Measurements from ENCODE around the gene PRKAG2. TPM values are rescaled to one million over a fixed set of nuclear protein-coding genes. Genes with fewer than 3 reads are reported as not detected.
A peak's percentile ranks its signal among the peaks of the same experiment; 100 is the strongest.

PRKAG2 gene
- total and polyA plus RNA-seq, 2 of the 13 experiments (the other 11 are each of a cell fraction or from before 2014, with no cell fraction given) = 0.90 to 1.3 TPM

- TF ChIP-seq, protein P1, sequence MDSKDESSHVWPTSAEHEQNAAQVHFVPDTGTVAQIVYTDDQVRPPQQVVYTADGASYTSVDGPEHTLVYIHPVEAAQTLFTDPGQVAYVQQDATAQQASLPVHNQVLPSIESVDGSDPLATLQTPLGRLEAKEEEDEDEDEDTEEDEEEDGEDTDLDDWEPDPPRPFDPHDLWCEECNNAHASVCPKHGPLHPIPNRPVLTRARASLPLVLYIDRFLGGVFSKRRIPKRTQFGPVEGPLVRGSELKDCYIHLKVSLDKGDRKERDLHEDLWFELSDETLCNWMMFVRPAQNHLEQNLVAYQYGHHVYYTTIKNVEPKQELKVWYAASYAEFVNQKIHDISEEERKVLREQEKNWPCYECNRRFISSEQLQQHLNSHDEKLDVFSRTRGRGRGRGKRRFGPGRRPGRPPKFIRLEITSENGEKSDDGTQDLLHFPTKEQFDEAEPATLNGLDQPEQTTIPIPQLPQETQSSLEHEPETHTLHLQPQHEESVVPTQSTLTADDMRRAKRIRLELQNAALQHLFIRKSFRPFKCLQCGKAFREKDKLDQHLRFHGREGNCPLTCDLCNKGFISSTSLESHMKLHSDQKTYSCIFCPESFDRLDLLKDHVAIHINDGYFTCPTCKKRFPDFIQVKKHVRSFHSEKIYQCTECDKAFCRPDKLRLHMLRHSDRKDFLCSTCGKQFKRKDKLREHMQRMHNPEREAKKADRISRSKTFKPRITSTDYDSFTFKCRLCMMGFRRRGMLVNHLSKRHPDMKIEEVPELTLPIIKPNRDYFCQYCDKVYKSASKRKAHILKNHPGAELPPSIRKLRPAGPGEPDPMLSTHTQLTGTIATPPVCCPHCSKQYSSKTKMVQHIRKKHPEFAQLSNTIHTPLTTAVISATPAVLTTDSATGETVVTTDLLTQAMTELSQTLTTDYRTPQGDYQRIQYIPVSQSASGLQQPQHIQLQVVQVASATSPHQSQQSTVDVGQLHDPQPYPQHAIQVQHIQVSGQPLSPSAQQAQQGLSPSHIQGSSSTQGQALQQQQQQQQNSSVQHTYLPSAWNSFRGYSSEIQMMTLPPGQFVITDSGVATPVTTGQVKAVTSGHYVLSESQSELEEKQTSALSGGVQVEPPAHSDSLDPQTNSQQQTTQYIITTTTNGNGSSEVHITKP (CRISPR knock-in tag; IDR thresholded peaks at IDR 0.05; ENCODE audit: low read depth) = peak; percentile 62; the same call in 1 of the 2 replicates
- no peak for TF ChIP-seq KLF13 (CRISPR knock-in tag; IDR thresholded peaks at IDR 0.05)
- TF ChIP-seq PCBP2 (optimal IDR thresholded peaks at IDR 0.05; ENCODE audit: low read depth, low read length, poor library complexity, severe bottlenecking) = no peak
- TF ChIP-seq ELF3 (CRISPR knock-in tag; IDR thresholded peaks at IDR 0.05) = peak; percentile 72
- 0 out of 2 replicates have a peak, but pooled peaks have one; percentile 41 for TF ChIP-seq ZSCAN9 (CRISPR knock-in tag; IDR thresholded peaks at IDR 0.05; ENCODE audit: borderline replicate concordance)
- no peak for TF ChIP-seq ZNF562 (CRISPR knock-in tag; IDR thresholded peaks at IDR 0.05; ENCODE audit: borderline replicate concordance)
- no peak for TF ChIP-seq IRX3 (CRISPR knock-in tag; IDR thresholded peaks at IDR 0.05; ENCODE audit: borderline replicate concordance, low read depth)
- no peak for TF ChIP-seq KAT2B (IDR thresholded peaks at IDR 0.05; ENCODE audit: borderline replicate concordance, low read depth, low read length)
- no peak for TF ChIP-seq ZNF24 (IDR thresholded peaks at IDR 0.05)
- peak; percentile 47; the same call in 1 of the 2 replicates for TF ChIP-seq HMG20A (CRISPR knock-in tag; IDR thresholded peaks at IDR 0.05; ENCODE audit: borderline replicate concordance)
- TF ChIP-seq ZFP37 (CRISPR knock-in tag; IDR thresholded peaks at IDR 0.05; ENCODE audit: borderline replicate concordance) = no peak
- TF ChIP-seq, protein P2, sequence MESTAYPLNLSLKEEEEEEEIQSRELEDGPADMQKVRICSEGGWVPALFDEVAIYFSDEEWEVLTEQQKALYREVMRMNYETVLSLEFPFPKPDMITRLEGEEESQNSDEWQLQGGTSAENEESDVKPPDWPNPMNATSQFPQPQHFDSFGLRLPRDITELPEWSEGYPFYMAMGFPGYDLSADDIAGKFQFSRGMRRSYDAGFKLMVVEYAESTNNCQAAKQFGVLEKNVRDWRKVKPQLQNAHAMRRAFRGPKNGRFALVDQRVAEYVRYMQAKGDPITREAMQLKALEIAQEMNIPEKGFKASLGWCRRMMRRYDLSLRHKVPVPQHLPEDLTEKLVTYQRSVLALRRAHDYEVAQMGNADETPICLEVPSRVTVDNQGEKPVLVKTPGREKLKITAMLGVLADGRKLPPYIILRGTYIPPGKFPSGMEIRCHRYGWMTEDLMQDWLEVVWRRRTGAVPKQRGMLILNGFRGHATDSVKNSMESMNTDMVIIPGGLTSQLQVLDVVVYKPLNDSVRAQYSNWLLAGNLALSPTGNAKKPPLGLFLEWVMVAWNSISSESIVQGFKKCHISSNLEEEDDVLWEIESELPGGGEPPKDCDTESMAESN (CRISPR knock-in tag; conservative IDR thresholded peaks at IDR 0.05) = 0 out of 2 replicates have a peak, but pooled peaks have one; percentile 44
- TF ChIP-seq ZNF235 (CRISPR knock-in tag; IDR thresholded peaks at IDR 0.05; ENCODE audit: borderline replicate concordance) = no peak
- no peak for TF ChIP-seq ZNF7 (CRISPR knock-in tag; IDR thresholded peaks at IDR 0.05)
- TF ChIP-seq DBP (CRISPR knock-in tag; IDR thresholded peaks at IDR 0.05; ENCODE audit: not compliant biosample characterization) = no peak
- no peak for TF ChIP-seq ZNF709 (CRISPR knock-in tag; IDR thresholded peaks at IDR 0.05)
- no peak for TF ChIP-seq TCF7 (IDR thresholded peaks at IDR 0.05; ENCODE audit: low read depth)
- TF ChIP-seq ZNF790 (CRISPR knock-in tag; IDR thresholded peaks at IDR 0.05; ENCODE audit: borderline replicate concordance) = no peak
- TF ChIP-seq SRSF4 (IDR thresholded peaks at IDR 0.05; ENCODE audit: low read depth, low read length, poor library complexity, severe bottlenecking) = no peak
- no peak for TF ChIP-seq KLF15 (CRISPR knock-in tag; IDR thresholded peaks at IDR 0.05; ENCODE audit: borderline replicate concordance)
- TF ChIP-seq, protein P3, sequence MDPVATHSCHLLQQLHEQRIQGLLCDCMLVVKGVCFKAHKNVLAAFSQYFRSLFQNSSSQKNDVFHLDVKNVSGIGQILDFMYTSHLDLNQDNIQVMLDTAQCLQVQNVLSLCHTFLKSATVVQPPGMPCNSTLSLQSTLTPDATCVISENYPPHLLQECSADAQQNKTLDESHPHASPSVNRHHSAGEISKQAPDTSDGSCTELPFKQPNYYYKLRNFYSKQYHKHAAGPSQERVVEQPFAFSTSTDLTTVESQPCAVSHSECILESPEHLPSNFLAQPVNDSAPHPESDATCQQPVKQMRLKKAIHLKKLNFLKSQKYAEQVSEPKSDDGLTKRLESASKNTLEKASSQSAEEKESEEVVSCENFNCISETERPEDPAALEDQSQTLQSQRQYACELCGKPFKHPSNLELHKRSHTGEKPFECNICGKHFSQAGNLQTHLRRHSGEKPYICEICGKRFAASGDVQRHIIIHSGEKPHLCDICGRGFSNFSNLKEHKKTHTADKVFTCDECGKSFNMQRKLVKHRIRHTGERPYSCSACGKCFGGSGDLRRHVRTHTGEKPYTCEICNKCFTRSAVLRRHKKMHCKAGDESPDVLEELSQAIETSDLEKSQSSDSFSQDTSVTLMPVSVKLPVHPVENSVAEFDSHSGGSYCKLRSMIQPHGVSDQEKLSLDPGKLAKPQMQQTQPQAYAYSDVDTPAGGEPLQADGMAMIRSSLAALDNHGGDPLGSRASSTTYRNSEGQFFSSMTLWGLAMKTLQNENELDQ (CRISPR knock-in tag; IDR thresholded peaks at IDR 0.05; ENCODE audit: borderline replicate concordance) = no peak
- no peak for TF ChIP-seq KLF9 (CRISPR knock-in tag; IDR thresholded peaks at IDR 0.05; ENCODE audit: low read depth)
Measured at GRCh38 chr7:151754142-151754590, 122.7 kb downstream of the PRKAG2 start (continued).
